Stimulated activated naive B cell treated with anti-CD40 and anti-IgM and Interleukin-4, amounts not matched to agents 10 μg/mL and 1 μg/mL and 100 μg/mL, for 72 hours (primary cell): ENCODE results near the gene PTPRN2.
"Not testable (repeated sequence)": the region's sequence is repeated elsewhere in the genome, so short reads cannot be mapped to it uniquely, and the experiment has no call there.

Source experiments
- ATAC-seq, 2 donors: fragments of 150-1000 bp; cut with Tn5 transposase; replicated peaks; 2 replicates each; pipeline ENCODE4 v1.10.0; 2021; ENCODE audit warnings: moderate library complexity in 1 of 2
- DNase-seq: peaks from one replicate; pipeline ENCODE4 v3.0.0; 2021
- H3K27ac Mint-ChIP-seq: one replicate; pipeline ENCODE4 v1.8.0; 2022; ENCODE audit warnings: mild to moderate bottlenecking, mixed read lengths
- H3K27me3 Mint-ChIP-seq, 2 donors: one replicate each; pipeline ENCODE4 v1.8.0; 2022; ENCODE audit warnings: mixed read lengths in 2 of 2
- H3K36me3 Mint-ChIP-seq, 2 donors: one replicate each; pipeline ENCODE4 v1.8.0; 2022; ENCODE audit warnings: mixed read lengths in 2 of 2, mild to moderate bottlenecking in 1 of 2
- H3K4me1 Mint-ChIP-seq, 2 donors: one replicate each; pipeline ENCODE4 v1.8.0; 2022; ENCODE audit warnings: mixed read lengths in 2 of 2, mild to moderate bottlenecking in 1 of 2
- H3K4me3 Mint-ChIP-seq, 2 donors: one replicate each; pipeline ENCODE4 v1.8.0; 2022; ENCODE audit warnings: mild to moderate bottlenecking in 2 of 2, mixed read lengths in 2 of 2, moderate library complexity in 1 of 2
- H3K9me3 Mint-ChIP-seq, 2 donors: one replicate each; pipeline ENCODE4 v1.8.0; 2022; ENCODE audit warnings: mixed read lengths in 2 of 2, mild to moderate bottlenecking in 1 of 2

Gene PTPRN2

DNA sequence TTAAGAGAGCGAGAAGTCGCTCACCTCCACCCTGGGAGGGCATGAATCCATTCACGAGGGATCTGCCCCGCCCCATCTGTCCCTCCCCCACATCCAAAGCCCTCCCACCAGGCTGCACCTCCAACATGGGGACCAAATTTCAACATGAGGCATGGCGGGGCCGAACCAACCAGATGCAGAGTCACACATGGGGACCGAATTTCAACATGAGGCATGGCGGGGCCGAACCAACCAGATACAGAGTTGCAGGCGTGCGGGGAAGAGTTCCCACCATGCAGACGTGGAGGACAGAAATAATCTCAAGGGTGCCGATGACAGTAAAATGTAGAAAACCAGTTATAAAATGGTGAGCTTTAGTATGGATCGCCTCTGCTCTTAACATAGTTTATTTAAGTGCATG, 686.5 kb downstream of the PTPRN2 start:
- Mint-ChIP-seq H3K9me3 (peaks cover 4 to 15% of the 10 kb centered on the region in 2 donors), H3K4me3 (no peak overlapping the region), H3K36me3 (no peaks in the 10 kb centered on the region), H3K4me1 (no peaks in the 10 kb centered on the region), H3K27ac (no peak overlapping the region), H3K27me3 (no peaks in the 10 kb centered on the region)
- DNase-seq (no peak), ATAC-seq (no peak)

DNA sequence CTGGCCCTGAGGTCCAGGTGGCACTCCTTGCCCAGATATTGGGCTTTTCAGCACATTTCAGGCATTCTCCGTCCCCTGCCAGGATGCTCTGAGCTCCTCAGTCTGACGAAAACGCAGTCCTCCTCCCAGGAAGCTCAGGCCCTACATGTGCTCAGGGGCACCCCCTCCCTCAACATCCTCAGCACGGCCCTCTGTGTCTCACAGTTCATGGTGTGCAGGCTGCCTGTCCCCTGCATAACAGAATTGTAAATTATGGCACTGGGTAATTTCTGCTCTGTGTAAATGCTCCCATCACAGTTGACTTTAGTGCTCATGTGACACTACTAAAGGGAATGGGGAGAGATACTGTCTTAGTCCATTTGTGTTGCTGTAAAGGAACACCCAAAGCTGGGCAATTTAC, 687.1 kb downstream of the PTPRN2 start:
- DNase-seq (no peak), ATAC-seq (no peak)
- no peak overlapping the region for H3K27ac Mint-ChIP-seq
- H3K4me3 Mint-ChIP-seq: no peak overlapping the region
- no peaks in the 10 kb centered on the region for H3K4me1 Mint-ChIP-seq
- no peaks in the 10 kb centered on the region for H3K36me3 Mint-ChIP-seq
- no peaks in the 10 kb centered on the region for H3K27me3 Mint-ChIP-seq
- H3K9me3 Mint-ChIP-seq: peaks cover 4 to 15% of the 10 kb centered on the region in 2 donors

DNA sequence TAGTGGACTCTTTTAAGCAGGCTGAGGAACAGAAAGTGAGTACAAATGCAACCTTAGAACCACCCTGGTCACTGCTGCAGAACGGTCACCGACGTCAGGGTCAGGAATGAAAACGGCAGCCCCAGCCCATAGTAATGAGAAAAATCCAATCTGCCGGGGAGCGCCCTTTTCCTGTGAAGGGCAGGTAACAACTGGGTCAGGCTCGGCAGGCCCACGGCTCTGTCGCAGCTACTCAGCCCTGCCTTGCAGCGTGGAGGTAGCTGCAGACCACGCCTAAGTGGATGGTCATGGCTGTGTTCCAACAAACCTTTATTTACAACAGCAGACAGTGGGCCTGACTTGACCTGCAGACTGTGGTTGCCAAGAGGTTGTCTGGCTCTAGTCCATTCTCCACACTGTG, 687.6 kb downstream of the PTPRN2 start:
- H3K27ac Mint-ChIP-seq: no peak overlapping the region
- no peak for DNase-seq
- H3K36me3 Mint-ChIP-seq: no peaks in the 10 kb centered on the region
- no peak for ATAC-seq
- H3K4me1 Mint-ChIP-seq: no peaks in the 10 kb centered on the region
- H3K4me3 Mint-ChIP-seq: no peak overlapping the region
- H3K27me3 Mint-ChIP-seq: no peaks in the 10 kb centered on the region
- peaks cover 6 to 15% of the 10 kb centered on the region in 2 donors for H3K9me3 Mint-ChIP-seq

DNA sequence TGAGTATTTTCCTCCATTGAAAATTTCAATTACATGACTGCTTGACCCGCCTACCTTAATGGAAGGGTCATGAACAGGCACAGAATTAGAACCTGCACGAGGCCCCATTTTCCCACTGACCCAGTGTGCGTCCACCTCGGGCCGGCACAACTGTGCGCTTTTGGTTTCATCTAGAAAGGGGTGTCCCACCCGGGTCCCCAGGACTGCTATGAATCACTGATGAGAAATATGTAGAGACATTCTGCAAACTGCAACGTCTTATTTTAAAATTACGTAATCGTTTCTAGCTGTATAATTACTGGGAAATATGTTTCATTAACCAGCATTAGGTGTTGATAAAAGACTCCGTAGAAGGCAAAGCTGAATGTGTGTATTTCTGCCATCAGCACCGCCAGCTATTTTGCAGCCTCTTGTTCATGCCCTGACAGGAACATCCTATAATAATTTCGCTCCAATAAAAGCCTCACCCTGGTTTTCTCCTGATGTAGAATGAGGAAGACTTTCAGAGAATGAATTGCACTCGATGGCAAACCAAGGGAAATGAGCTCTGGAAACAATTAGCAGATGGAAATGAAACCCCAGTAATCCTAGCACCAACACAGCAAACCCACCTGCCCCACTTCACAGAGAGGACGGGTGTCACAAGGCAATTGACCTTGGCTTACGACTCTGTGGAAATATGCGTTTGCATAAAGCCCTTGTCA, 688.7 kb downstream of the PTPRN2 start:
- Mint-ChIP-seq H3K36me3 (no peaks in the 10 kb centered on the region), H3K4me1 (no peaks in the 10 kb centered on the region), H3K27me3 (no peaks in the 10 kb centered on the region), H3K9me3 (peaks cover 6 to 12% of the 10 kb centered on the region in 2 donors), H3K4me3 (no peak overlapping the region), H3K27ac (no peak overlapping the region)
- no peak for ATAC-seq
- DNase-seq: no peak

DNA sequence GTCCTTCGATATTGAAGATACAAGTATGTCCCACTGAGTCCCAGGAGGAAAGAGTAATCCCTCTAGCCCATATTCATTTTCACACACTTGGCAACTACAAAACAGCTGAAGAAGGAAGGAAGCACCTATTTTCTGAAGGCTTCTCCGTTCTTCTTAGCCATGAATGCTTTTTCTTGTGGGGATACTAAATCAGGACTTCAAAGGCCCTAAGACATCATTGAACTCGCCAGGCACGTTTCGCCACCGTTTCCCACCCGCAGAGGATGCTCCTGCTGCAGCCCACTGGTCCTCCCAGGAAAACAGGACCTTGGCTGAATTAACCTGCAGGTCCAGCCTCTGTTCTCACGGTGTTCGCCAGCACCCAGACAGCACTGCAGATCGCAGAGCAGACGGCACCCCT, 689.4 kb downstream of the PTPRN2 start:
- no peak for DNase-seq
- ATAC-seq: no peak
- Mint-ChIP-seq H3K4me1 (no peaks in the 10 kb centered on the region), H3K36me3 (no peaks in the 10 kb centered on the region), H3K4me3 (no peak overlapping the region), H3K27me3 (no peaks in the 10 kb centered on the region), H3K9me3 (peaks cover 6 to 12% of the 10 kb centered on the region in 2 donors), H3K27ac (no peak overlapping the region)

DNA sequence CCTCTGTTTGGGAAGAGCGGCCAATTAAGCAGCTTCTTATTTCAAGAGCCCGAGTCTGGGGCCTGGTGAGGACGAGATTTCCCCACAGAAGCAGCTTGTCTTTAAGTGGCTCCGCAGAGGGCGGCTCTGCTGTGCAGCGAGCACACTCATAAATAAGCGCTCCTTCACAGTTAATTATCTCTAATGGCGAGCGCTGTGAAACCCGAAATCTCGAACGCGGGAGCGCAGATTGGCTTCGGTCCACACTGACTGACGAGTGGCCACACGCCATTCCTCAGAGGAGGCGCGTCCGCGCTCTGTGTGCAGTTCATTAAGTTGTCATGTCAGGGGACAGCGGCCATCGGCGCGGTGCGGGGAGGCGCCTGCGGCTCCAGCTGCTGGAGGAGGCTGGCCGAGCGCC, 689.9 kb downstream of the PTPRN2 start:
- peaks cover 6 to 12% of the 10 kb centered on the region in 2 donors for H3K9me3 Mint-ChIP-seq
- H3K27me3 Mint-ChIP-seq: peaks cover 0 to 4% of the 10 kb centered on the region in 2 donors
- no peak overlapping the region for H3K4me3 Mint-ChIP-seq
- H3K27ac Mint-ChIP-seq: no peak overlapping the region
- ATAC-seq (no peak), DNase-seq (no peak)
- no peaks in the 10 kb centered on the region for H3K36me3 Mint-ChIP-seq
- H3K4me1 Mint-ChIP-seq: no peaks in the 10 kb centered on the region

DNA sequence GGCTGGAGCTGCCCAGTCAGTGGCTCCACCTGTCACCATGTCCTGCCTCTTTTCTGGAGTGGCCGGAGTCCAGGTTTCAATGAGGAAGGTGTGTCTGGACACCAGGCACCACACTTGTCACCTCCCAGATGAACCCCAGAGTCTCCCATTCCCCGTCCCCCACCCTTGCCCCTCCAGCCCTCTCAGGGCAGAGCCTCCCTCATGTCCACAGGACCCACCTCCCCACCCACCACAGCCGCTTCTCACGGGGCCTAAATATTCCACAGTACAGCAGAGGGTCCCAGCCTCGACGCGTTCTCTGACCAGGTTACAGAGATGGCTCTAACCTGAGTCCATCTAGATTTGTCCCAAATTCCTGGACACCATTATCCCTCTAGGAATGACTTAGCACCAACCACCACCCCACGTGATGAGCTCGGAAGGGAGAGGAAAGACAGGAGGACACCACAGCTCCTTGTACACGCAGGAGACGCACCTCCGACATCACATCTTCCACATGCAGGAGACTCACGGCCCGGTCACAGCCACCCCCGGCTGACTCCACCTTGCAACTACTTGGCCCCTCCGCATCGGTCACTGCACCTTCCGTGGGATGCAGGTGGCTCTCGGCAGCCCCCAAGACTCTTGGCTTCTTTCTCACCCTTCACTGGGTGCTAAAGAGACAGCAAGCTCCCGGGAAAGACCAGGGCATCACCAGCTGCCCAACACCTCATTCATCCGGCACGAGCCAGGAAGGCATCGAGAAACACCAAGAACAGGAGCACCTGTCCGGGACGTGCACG, 690.7 kb downstream of the PTPRN2 start:
- Mint-ChIP-seq H3K4me3 (no peak overlapping the region), H3K36me3 (no peaks in the 10 kb centered on the region), H3K27me3 (peaks cover 0 to 5% of the 10 kb centered on the region in 2 donors), H3K4me1 (no peaks in the 10 kb centered on the region), H3K9me3 (peaks cover 4 to 10% of the 10 kb centered on the region in 2 donors), H3K27ac (no peak overlapping the region)
- DNase-seq (no peak), ATAC-seq (no peak)

DNA sequence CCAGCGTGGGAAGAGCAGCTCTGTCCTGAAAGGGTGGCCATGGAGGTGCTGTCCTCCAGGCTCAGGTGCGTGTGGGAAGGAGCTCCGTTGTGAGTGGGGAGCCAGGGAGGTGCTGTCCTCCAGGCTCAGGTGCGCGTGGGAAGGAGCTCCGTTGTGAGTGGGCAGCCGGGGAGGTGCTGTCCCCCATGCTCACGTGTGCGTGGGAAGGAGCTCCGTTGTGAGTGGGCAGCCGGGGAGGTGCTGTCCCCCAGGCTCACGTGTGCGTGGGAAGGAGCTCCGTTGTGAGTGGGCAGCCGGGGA, 691.3 kb downstream of the PTPRN2 start:
- not testable (repeated sequence) for H3K36me3 Mint-ChIP-seq, DNase-seq, H3K4me3 Mint-ChIP-seq, H3K4me1 Mint-ChIP-seq, H3K27ac Mint-ChIP-seq, H3K27me3 Mint-ChIP-seq, H3K9me3 Mint-ChIP-seq, ATAC-seq

DNA sequence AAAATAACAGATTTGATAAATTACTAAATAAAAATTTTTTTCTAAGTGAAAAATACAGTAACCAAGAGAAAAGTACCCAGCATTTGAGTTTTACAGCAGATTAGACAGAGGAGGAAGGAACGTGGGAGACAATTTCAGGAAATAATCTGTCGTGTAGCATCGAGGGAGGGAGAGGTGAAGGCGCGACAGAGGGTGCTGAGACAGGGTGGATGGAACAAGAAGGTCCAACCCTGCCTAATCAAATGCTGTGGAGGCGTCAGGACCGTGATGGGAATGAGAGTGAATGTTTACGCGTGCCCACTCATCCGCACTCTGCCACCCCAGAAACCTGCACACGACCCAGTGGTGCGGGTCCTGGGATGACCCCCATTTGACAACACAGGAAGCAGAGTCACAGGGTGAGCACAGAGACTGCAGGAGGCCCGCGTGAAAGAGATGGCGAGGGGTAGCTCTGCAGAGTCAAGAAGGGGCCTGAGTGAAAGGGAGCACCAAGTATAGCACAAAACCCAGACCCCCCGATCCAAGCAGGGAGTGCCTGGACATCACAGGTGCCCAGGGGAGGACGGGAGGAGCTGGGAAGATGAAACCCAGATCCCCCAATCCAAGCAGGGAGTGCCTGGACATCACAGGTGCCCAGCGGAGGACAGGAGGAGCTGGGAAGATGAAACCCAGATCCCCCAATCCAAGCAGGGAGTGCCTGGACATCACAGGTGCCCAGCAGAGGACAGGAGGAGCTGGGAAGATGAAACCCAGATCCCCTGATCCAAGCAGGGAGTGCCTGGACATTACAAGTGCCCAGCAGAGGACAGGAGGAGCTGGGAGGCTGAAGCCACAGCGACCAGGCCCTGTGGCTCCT, 691.9 kb downstream of the PTPRN2 start:
- ATAC-seq: no peak
- Mint-ChIP-seq H3K4me1 (no peaks in the 10 kb centered on the region), H3K36me3 (no peaks in the 10 kb centered on the region), H3K27ac (no peak overlapping the region), H3K4me3 (no peak overlapping the region), H3K9me3 (peaks cover under 1 to 2% of the 10 kb centered on the region in 2 donors), H3K27me3 (peaks cover 4 to 5% of the 10 kb centered on the region in 2 donors)
- no peak for DNase-seq

DNA sequence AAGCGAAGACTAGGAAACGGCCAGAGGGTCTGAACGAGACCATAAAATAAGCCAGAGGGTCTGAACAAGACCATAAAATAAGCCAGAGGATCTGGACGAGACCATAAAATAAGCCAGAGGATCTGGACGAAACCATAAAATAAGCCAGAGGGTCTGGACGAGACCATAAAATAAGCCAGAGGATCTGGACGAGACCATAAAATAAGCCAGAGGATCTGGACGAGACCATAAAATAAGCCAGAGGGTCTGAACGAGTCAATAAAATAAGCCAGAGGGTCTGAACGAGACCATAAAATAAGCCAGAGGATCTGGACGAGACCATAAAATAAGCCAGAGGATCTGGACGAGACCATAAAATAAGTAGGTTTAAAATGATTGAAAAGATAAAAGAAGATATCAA, 692.5 kb downstream of the PTPRN2 start:
- not testable (repeated sequence) for H3K4me3 Mint-ChIP-seq, DNase-seq, H3K27me3 Mint-ChIP-seq, H3K9me3 Mint-ChIP-seq, H3K4me1 Mint-ChIP-seq, ATAC-seq, H3K36me3 Mint-ChIP-seq, H3K27ac Mint-ChIP-seq

DNA sequence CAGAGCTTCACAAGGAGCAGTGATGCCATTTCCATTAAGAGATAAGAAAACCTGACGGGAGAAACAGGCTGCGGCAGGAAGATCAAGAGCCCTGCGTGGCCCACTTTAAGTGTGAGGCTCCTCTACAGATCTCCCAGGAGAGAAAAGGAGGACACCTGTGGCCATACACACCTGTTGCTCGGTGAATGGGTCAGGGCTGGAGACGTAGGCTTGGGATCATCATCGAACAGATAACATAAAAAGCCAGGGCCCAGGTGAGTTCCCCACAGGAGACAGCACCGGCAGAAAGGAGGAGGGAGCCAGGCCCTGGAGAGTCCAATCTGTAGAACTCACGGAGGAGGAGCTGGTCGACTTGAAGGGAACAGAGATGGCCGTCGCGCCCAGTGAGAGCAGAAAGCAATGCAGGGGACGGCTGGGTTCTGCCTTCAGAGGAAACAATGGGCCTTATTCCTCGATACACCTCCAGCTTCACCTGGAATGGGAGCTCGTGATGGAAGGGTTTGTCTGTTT, 694.0 kb downstream of the PTPRN2 start:
- DNase-seq: no peak
- Mint-ChIP-seq H3K36me3 (no peaks in the 10 kb centered on the region), H3K27ac (no peak overlapping the region), H3K4me3 (no peak overlapping the region), H3K9me3 (peaks cover 2 to 4% of the 10 kb centered on the region in 2 donors), H3K4me1 (no peaks in the 10 kb centered on the region), H3K27me3 (peaks cover 12 to 14% of the 10 kb centered on the region in 2 donors)
- ATAC-seq: no peak

DNA sequence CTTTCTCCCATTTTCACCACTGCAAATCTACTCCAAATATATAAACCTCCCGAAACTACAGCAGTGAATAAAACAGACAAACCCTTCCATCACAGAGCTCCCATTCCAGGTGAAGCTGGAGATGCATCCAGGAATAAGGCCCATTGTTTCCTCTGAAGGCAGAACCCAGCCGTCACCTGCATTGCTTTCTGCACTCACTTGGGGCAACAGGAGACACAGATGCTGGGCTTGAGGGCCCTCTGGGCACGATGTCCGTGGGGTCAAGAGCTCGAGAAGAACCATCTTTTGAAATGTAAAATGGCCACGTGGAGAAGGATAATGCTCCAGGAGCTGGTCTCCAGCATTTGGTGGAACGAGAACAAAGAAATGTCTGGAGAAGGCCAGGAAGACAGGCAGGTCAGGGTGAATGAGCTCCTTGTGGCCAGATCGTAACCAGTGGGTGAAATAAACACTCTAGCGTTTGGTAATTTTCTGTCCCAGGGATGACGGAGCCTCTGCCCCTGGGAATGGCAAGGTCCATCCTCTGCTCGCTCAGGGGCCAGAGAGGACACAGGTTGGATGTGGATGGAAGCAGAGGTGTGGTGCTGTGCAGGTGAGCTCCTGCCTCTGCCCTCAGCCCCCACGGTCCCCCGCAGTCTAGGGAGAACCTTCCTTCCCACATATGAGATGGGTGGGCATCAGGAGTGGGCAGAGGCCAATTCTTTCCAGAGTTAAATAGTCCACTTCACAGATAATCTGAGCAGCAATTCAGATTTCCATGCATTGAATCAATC, 694.7 kb downstream of the PTPRN2 start:
- Mint-ChIP-seq H3K9me3 (peaks cover 2 to 4% of the 10 kb centered on the region in 2 donors), H3K36me3 (no peaks in the 10 kb centered on the region), H3K4me3 (no peak overlapping the region), H3K4me1 (no peaks in the 10 kb centered on the region), H3K27ac (no peak overlapping the region), H3K27me3 (peaks cover 12 to 14% of the 10 kb centered on the region in 2 donors)
- ATAC-seq (no peak), DNase-seq (no peak)

DNA sequence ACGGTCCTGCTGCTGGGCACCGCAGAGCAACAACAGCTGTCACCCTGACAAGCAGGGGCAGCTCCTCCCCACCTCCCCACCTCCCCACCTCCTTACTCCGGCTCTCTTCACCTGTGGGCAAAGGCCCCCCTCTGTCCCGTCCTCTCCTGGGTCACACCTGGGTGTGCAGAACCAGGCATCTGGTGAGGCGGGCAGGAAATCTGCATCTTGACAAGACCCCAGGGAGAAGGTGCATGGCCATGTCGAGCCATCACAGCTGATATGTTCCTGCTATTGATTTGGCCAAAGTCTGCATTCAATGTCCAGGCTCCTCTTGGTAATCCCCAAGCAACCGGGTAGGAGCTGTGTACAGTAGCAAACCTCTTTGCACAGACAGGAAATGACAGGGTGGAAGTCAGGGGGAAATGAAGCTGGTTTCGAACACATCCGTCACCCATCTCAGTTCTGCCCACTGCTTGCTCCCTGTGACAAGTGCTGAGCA, 696.7 kb downstream of the PTPRN2 start:
- DNase-seq (no peak), ATAC-seq (no peak)
- Mint-ChIP-seq H3K27me3 (peaks cover 12 to 14% of the 10 kb centered on the region in 2 donors), H3K27ac (no peak overlapping the region), H3K4me1 (no peaks in the 10 kb centered on the region), H3K4me3 (no peak overlapping the region), H3K36me3 (no peaks in the 10 kb centered on the region), H3K9me3 (peaks cover 2 to 4% of the 10 kb centered on the region in 2 donors)

DNA sequence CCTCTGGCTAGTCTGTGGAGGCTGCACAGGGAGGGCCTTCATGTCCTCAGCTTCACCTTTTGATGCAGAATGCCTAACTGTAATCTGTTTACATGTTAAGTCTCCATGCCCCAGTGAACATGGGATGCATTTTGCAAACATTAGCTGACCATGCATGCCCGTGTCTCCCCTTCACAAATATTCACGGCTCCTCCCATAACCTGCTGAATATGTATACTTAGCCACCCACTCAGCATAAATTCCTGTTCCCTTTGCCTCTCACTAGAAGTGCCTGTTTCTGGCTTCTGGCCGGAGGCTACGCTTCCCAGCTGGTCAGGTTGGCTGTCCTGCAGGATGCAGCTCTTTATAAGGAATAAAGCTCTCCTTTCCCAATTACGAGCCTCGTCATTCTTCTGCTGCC, 698.1 kb downstream of the PTPRN2 start:
- H3K4me1 Mint-ChIP-seq: no peaks in the 10 kb centered on the region
- no peak overlapping the region for H3K27ac Mint-ChIP-seq
- H3K27me3 Mint-ChIP-seq: peaks cover 12 to 14% of the 10 kb centered on the region in 2 donors
- ATAC-seq (no peak), DNase-seq (no peak)
- peaks cover 4% of the 10 kb centered on the region in 2 donors for H3K9me3 Mint-ChIP-seq
- no peaks in the 10 kb centered on the region for H3K36me3 Mint-ChIP-seq
- H3K4me3 Mint-ChIP-seq: no peak overlapping the region
